HepG2 (cell line): ENCODE data around the gene MND1. TPM values are rescaled to one million over a fixed set of nuclear protein-coding genes. Genes with fewer than 3 reads are reported as not detected.

Experiments
- AKAP8 ChIP-seq: sonication (generic); formaldehyde crosslinking; IDR thresholded peaks from 2 replicates; pipeline ENCODE4 v1.5.1; 2020; ENCODE audit warnings: mild to moderate bottlenecking, missing genetic modification reagents
- ARID4A ChIP-seq: sonication (generic); formaldehyde crosslinking; IDR thresholded peaks from 2 replicates; pipeline ENCODE4 v1.5.0; 2020; ENCODE audit warnings: mild to moderate bottlenecking, missing genetic modification reagents, borderline replicate concordance
- NFAT5 ChIP-seq: sonication (generic); formaldehyde crosslinking; IDR thresholded peaks from 2 replicates; pipeline ENCODE4 v1.4.0; 2020; ENCODE audit warnings: missing genetic modification reagents
- PHF20 ChIP-seq: sonication (generic); formaldehyde crosslinking; IDR thresholded peaks from 2 replicates; pipeline ENCODE4 v1.5.0; 2020; ENCODE audit warnings: mild to moderate bottlenecking, missing genetic modification reagents
- TGIF2 ChIP-seq: IDR thresholded peaks from 2 replicates; pipeline ENCODE4 v1.6.1; 2016; ENCODE audit warnings: control low read depth, missing compliant biosample characterization
- THAP11 ChIP-seq: IDR thresholded peaks from 2 replicates; pipeline ENCODE4 v1.6.1; 2016; ENCODE audit warnings: missing biosample characterization, missing genetic modification reagents
- ZC3H4 ChIP-seq: sonication (generic); formaldehyde crosslinking; IDR thresholded peaks from 2 replicates; pipeline ENCODE4 v1.4.0; 2020; ENCODE audit warnings: missing genetic modification reagents, borderline replicate concordance
- polyA plus RNA-seq, 8 experiments: library from polyadenylated mRNA; depleted of rRNA in 3 of 8; stranded (reverse) in 7 of 8; unstranded in 1 of 8; fragments of >200 nt; fragmentation: Illumina TruSeq in 4 of 8; extraction: Trizol in 4 of 8; gene quantifications; 2 replicates each; pipeline versions ENCODE4 v1.2.1 to v1.2.3, GENCODE V29; 2011 to 2016; ENCODE audit warnings: low read depth in 4 of 8, missing spikeins in 1 of 8, mixed read lengths in 1 of 8; ENCODE audit not compliant: insufficient read depth in 1 of 8
- total RNA-seq, 5 experiments: library from RNA; depleted of rRNA; stranded (reverse); fragments of >200 nt; fragmentation: Illumina TruSeq; extraction: Trizol; gene quantifications; 2 replicates each; pipeline ENCODE4 v1.2.3, GENCODE V29; 2016; ENCODE audit warnings: low read depth in 1 of 5
- TF ChIP-seq, protein P1 (sequence below), 2 experiments: fragments of 450-650 bp in 1 of 2; sonication (generic) in 1 of 2; formaldehyde crosslinking in 1 of 2; IDR thresholded peaks; 2 replicates each; pipeline versions ENCODE4 v1.6.1 to v1.8.0; 2016 to 2022; ENCODE audit warnings: antibody characterized with exemption in 1 of 2, mild to moderate bottlenecking in 1 of 2, missing genetic modification reagents in 1 of 2

The MND1 gene
- total and polyA plus RNA-seq, 2 of the 13 experiments (the other 11 are each of a cell fraction or from before 2014, with no cell fraction given), result 4.8 to 30.7 TPM

DNA sequence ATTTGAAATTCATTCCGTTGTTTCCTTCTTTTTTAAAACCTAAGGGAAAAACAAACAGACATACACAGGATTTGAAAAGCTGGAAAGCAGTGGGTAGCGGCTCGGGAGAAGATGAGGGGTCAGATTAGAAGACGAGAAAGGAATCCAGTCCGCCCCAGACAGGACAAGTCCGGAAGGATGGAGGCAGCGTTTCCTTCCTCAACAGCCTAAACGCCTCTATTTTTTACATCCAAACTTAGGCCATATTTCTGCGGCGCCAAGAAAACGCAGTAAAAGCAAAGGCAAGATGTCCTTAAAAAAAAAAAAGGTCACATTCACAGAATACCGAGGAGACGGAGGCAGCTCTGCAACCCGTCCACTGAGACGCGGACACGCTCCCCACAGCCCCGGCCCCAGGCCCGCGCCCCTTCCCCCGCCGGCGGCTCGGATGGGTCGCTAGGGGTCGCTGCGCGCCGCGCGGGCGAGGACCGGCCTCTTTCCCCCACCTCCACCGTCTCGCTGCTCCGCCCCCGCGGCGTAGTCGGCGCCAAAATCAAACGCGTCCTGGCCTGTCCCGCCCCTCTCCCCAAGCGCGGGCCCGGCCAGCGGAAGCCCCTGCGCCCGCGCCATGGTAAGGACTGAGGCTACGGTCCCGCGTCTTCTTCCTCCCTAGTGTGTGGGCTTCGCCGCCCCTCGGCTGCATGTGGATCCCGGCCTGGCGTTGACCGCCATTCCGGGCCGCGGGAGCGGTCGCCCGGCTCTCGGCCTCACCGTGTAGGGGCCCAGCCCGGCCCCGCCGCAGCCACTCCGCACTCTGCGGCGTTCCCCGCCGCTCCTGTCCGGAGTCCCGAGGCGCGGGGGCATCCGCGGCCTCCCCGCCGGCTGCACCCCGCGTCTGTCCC, at the start of gene MND1 (continued):
- TF ChIP-seq, protein P1, sequence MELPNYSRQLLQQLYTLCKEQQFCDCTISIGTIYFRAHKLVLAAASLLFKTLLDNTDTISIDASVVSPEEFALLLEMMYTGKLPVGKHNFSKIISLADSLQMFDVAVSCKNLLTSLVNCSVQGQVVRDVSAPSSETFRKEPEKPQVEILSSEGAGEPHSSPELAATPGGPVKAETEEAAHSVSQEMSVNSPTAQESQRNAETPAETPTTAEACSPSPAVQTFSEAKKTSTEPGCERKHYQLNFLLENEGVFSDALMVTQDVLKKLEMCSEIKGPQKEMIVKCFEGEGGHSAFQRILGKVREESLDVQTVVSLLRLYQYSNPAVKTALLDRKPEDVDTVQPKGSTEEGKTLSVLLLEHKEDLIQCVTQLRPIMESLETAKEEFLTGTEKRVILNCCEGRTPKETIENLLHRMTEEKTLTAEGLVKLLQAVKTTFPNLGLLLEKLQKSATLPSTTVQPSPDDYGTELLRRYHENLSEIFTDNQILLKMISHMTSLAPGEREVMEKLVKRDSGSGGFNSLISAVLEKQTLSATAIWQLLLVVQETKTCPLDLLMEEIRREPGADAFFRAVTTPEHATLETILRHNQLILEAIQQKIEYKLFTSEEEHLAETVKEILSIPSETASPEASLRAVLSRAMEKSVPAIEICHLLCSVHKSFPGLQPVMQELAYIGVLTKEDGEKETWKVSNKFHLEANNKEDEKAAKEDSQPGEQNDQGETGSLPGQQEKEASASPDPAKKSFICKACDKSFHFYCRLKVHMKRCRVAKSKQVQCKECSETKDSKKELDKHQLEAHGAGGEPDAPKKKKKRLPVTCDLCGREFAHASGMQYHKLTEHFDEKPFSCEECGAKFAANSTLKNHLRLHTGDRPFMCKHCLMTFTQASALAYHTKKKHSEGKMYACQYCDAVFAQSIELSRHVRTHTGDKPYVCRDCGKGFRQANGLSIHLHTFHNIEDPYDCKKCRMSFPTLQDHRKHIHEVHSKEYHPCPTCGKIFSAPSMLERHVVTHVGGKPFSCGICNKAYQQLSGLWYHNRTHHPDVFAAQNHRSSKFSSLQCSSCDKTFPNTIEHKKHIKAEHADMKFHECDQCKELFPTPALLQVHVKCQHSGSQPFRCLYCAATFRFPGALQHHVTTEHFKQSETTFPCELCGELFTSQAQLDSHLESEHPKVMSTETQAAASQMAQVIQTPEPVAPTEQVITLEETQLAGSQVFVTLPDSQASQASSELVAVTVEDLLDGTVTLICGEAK (IDR thresholded peaks at IDR 0.05), result no peak
- TF ChIP-seq, protein P1 (CRISPR knock-in tag; IDR thresholded peaks at IDR 0.05), result peak; percentile 45; the same call in 1 of the 2 replicates
- peak; percentile 77; the same call in 1 of the 2 replicates for TF ChIP-seq TGIF2 (CRISPR knock-in tag)
- TF ChIP-seq AKAP8, result peak; percentile 54; the same call in 1 of the 2 replicates
- TF ChIP-seq ARID4A, result peak; percentile 99
- no peak; the same call in 1 of the 2 replicates for TF ChIP-seq PHF20 (CRISPR knock-in tag)
- TF ChIP-seq NFAT5 (CRISPR knock-in tag), result peak; percentile 59; the same call in 1 of the 2 replicates
- TF ChIP-seq THAP11 (CRISPR knock-in tag), result 0 out of 2 replicates have a peak, but pooled peaks have one; percentile 35
- TF ChIP-seq ZC3H4, result no peak
